Cardiac fibroblast (primary cell): Measurements from ENCODE around the gene CPNE5.
A peak's percentile ranks its signal among the peaks of the same experiment; 100 is the strongest.

Source experiments
- DNase-seq, 2 donors: peaks; one replicate each; pipeline versions ENCODE4 v3.0.0 to v3.0.0-alpha.2; 2010; ENCODE audit warnings: low read depth in 2 of 2
- H3K4me3 ChIP-seq, 2 donors: replicated peaks in 1 of 2; 1 replicate in 1 of 2; 2 replicates in 1 of 2; pipeline ENCODE4 v1.5.1; 2011; ENCODE audit warnings: low read depth in 2 of 2, low read length in 2 of 2, mild to moderate bottlenecking in 2 of 2, moderate library complexity in 1 of 2
- TF ChIP-seq, protein P1 (sequence below): IDR thresholded peaks from one replicate; pipeline ENCODE4 v1.5.1; 2011; ENCODE audit warnings: low read depth, mild to moderate bottlenecking, low read length, inconsistent platforms

CPNE5 gene

DNA sequence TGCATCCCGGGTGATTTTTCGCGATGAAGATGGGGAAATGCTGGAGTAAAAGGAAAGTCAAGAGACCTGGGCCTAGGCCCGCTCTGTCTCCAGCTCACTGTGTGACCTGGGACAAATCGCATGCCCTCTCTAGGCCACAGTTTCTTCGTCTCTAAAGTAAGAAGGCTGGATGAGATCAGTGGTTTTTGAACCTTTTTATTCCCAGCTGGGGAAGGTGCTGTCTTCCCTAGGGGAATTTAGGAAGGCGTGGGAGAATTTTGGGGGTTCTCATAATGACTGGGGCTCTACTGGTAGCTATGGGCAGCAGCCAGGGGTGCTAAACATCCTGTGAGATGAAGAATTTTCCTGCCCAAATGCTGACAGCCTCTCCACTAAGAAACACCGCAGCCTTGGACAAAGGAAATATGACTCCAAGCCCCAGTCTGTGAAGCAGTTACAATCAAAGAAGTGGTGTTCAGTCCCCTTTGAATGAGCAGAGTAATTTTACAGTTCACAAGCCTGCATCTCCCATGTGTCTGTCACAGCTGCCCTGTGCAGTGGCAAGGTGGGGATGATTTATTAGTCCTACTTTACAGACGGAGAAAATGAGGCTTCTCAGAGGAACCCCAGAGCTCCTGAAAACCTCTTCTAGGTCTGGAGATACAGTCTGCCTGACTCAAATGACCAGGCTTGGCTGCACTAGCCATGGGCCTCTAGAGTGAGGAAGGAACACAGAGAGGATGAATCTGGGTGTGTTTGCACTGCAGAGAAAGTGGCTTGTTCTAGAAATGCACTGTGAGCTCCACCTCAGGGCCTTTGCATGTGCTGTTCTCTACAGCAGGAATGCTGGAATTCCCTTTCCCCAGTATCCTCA, 84.4 kb downstream of the CPNE5 start:
- DNase-seq, result no peak
- no peak overlapping the region for H3K4me3 ChIP-seq
- TF ChIP-seq, protein P1, sequence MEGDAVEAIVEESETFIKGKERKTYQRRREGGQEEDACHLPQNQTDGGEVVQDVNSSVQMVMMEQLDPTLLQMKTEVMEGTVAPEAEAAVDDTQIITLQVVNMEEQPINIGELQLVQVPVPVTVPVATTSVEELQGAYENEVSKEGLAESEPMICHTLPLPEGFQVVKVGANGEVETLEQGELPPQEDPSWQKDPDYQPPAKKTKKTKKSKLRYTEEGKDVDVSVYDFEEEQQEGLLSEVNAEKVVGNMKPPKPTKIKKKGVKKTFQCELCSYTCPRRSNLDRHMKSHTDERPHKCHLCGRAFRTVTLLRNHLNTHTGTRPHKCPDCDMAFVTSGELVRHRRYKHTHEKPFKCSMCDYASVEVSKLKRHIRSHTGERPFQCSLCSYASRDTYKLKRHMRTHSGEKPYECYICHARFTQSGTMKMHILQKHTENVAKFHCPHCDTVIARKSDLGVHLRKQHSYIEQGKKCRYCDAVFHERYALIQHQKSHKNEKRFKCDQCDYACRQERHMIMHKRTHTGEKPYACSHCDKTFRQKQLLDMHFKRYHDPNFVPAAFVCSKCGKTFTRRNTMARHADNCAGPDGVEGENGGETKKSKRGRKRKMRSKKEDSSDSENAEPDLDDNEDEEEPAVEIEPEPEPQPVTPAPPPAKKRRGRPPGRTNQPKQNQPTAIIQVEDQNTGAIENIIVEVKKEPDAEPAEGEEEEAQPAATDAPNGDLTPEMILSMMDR, result no peak

GRCh38 chr6:36753671-36754405, 85.4 kb downstream of the CPNE5 start:
- TF ChIP-seq, protein P1, result no peak
- no peak for DNase-seq
- no peak overlapping the region for H3K4me3 ChIP-seq

DNA sequence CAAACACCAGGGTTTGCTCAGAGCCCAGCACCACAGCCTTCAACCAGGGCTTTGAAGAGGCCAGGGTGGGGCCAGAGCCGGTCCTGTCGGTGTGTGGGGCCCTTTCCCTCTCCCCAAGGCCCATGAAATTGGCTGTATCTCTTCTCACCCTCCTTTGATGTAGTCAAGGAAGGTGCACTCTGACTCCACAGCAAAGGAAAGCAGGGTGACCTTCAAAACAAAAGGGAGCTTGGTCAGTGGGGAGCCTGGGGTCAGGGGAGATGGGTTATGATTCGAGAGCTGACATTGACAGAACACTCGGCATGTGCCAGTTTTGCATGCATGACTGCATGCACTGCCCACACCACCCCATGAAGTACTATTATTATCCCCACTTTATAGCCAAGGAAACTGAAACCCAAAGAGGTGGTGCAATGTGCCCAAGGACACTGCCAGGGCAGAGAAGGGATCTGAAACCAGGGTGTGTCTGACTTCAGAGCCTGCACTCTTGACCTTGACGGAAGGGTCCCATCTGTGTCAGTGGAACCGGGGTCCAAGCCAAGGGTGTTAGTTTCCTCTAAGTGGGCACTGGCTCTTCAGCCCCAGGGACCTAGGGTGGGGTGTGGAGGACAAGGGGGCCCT, 86.2 kb downstream of the CPNE5 start:
- H3K4me3 ChIP-seq, result no peak overlapping the region
- no peak for DNase-seq
- TF ChIP-seq, protein P1, result no peak

DNA sequence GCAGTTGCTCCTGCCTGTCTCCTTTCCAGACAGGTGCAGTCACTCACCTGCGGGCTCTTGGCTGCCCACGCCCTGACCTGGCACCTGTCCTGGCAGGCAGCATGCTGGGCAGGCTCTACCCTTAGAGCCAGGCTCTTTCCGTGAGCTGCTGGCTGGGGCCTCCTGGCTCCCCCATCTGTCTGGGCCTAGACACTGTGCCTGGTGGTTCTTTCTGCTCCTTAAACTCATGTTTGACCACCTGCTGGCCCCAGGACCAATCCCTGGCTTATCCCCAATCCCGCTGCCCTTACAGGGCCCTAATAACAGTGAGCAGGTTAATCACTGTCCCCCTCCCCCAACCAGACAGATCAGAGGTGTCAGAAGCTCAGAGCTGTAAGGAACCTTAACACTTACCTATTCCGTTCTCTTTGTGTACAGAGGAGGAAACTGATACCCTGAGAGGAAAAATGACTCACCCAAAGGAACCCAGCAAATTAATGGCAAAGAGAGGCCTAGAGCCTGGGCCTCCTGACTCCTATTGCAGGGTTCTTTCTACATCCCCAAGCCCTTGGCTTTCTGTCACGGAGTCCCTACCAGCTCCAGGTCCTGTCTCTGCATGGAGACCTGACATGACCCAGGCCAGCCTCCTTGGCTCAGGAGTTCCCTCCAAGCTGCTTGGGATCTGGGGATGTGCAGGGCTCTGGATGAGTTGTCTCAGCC, 86.9 kb downstream of the CPNE5 start:
- TF ChIP-seq, protein P1, result no peak
- H3K4me3 ChIP-seq, result no peak overlapping the region
- no peak for DNase-seq

DNA sequence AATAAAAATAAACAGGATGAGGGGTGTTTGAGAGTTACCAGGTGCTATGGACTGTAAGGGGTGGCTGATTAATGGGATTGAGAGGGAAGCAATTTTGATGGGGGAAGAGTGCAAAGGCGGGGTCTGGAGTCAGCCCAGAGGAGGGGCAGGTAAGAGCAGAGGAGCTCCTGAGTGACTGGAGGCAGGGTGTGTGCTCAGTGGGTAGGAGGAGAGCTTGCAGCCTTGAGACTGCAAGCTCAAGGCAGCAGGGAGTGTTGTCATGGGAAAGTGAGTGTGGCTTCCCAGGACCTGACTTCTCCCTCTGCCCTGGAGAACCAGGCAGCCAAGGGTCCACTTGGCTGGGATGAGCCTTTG, 87.4 kb downstream of the CPNE5 start:
- DNase-seq, result no peak
- TF ChIP-seq, protein P1, result no peak
- H3K4me3 ChIP-seq, result no peak overlapping the region

DNA sequence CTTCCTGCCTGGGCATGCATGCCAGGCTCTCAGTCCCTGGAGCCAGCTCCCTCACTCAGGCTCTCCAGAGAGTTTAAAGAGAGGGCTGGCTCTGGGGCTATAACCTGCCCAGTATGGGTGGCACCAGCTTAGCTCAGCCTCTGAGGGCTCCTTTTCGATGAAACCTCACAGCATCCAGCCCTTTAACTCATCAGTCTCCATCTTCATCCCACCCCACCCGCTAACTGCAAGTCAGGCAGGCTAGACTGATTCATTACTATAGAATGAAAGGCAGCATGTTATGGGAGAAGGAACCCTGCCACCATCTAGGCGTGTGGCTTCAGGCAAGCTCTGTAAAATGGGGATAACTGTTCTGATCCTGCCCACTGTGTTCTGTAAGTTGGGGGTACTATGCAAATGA, 88.2 kb downstream of the CPNE5 start:
- DNase-seq, result peak in 1 of 2 donors; percentile 16
- TF ChIP-seq, protein P1, result no peak

More for the DNA sequence above, 88.2 kb downstream of the CPNE5 start:
- no peak overlapping the region for H3K4me3 ChIP-seq
